ENCODE measurements around the gene INTS6.

INTS6 gene

DNA sequence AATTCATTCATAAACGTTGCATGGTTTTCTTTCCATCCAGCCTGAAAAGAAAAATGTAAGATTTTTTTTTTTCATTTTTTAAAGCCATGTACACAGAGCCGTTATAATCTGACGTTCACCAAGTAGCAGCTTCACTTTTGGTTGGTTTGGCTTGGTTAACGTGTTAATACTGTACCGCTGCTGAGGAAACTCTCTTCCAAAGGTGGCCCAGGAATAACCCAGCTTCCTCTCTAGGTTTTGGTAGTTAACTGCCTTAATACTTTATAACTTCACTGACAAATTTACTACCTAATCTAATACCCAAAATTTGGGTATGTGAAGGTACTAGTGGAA, 1.7 kb downstream of the INTS6 start:
- no peaks in the 10 kb centered on the region for H3K9me2 ChIP-seq (replicated peaks; ENCODE audit: control insufficient read depth, low read length)
- no peak for TF ChIP-seq EZH2phosphoT487 (IDR thresholded peaks at IDR 0.05; ENCODE audit: borderline replicate concordance, low read length)
- TF ChIP-seq, protein P1, sequence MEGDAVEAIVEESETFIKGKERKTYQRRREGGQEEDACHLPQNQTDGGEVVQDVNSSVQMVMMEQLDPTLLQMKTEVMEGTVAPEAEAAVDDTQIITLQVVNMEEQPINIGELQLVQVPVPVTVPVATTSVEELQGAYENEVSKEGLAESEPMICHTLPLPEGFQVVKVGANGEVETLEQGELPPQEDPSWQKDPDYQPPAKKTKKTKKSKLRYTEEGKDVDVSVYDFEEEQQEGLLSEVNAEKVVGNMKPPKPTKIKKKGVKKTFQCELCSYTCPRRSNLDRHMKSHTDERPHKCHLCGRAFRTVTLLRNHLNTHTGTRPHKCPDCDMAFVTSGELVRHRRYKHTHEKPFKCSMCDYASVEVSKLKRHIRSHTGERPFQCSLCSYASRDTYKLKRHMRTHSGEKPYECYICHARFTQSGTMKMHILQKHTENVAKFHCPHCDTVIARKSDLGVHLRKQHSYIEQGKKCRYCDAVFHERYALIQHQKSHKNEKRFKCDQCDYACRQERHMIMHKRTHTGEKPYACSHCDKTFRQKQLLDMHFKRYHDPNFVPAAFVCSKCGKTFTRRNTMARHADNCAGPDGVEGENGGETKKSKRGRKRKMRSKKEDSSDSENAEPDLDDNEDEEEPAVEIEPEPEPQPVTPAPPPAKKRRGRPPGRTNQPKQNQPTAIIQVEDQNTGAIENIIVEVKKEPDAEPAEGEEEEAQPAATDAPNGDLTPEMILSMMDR (IDR thresholded peaks at IDR 0.05; ENCODE audit: low read depth, low read length, poor library complexity, severe bottlenecking), result no peak
- H3K27ac ChIP-seq (ENCODE audit: low read depth, low read length), result peak overlapping the region; percentile 81
- H3K36me3 ChIP-seq (ENCODE audit: control insufficient read depth, low read length), result peaks cover 62% of the 10 kb centered on the region
- H3K4me3 ChIP-seq (ENCODE audit: low read length), result peak overlapping the region; percentile 84
- peaks cover 34% of the 10 kb centered on the region for H3K4me1 ChIP-seq (ENCODE audit: control insufficient read depth, low read length)
- no peaks in the 10 kb centered on the region for H3K27me3 ChIP-seq (ENCODE audit: control insufficient read depth, low read length)
- peaks cover 22% of the 10 kb centered on the region for H3F3A ChIP-seq (ENCODE audit: control insufficient read depth, insufficient read depth)
- peaks cover 3% of the 10 kb centered on the region; the same call in 1 of the 2 replicates for H4K20me1 ChIP-seq (ENCODE audit: control insufficient read depth, insufficient read depth, low read depth, low read length)
- peak overlapping the region; percentile 79 for H3K4me2 ChIP-seq (ENCODE audit: low read length)
- H3K9me3 ChIP-seq (ENCODE audit: control insufficient read depth, insufficient read depth, low read length), result peaks cover 8% of the 10 kb centered on the region
- peaks cover 21% of the 10 kb centered on the region for H3K79me2 ChIP-seq (ENCODE audit: control insufficient read depth, low read length)

DNA sequence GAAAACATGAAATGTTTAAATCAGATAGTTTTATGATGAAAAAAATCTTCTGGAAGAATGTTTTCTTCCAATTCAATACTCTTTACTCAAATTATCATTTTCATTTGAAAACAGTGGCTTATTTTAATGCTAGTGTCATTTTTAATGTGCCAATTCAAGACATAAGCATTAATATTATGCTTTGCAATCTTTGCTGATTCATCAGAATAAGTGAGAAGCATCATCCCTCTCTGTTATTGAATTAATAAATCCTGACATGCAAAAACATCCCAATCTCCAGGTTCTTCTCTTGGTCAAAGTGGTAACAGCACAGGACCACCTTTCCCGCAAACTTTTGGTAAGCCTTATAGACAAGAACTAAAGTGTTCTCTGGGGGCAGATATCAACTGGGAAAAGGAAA, 3.8 kb downstream of the INTS6 start:
- Histone ChIP-seq H3K36me3 (ENCODE audit: control insufficient read depth, low read length) (peaks cover 42% of the 10 kb centered on the region), H3K79me2 (ENCODE audit: control insufficient read depth, low read length) (peaks cover 12% of the 10 kb centered on the region), H3K9me3 (ENCODE audit: control insufficient read depth, insufficient read depth, low read length) (no peaks in the 10 kb centered on the region), H3K4me2 (ENCODE audit: low read length) (no peak overlapping the region), H3K9me2 (replicated peaks; ENCODE audit: control insufficient read depth, low read length) (no peaks in the 10 kb centered on the region), H4K20me1 (ENCODE audit: control insufficient read depth, insufficient read depth, low read depth, low read length) (peaks cover 3% of the 10 kb centered on the region; the same call in 1 of the 2 replicates), H3K4me1 (ENCODE audit: control insufficient read depth, low read length) (peaks cover 20% of the 10 kb centered on the region), H3K27me3 (ENCODE audit: control insufficient read depth, low read length) (no peaks in the 10 kb centered on the region), H3K27ac (ENCODE audit: low read depth, low read length) (no peak overlapping the region), H3F3A (ENCODE audit: control insufficient read depth, insufficient read depth) (peaks cover 17% of the 10 kb centered on the region), H3K4me3 (ENCODE audit: low read length) (no peak overlapping the region)
- TF ChIP-seq, protein P1 (IDR thresholded peaks at IDR 0.05; ENCODE audit: low read depth, low read length, poor library complexity, severe bottlenecking), result no peak
- TF ChIP-seq EZH2phosphoT487 (IDR thresholded peaks at IDR 0.05; ENCODE audit: borderline replicate concordance, low read length), result no peak

DNA sequence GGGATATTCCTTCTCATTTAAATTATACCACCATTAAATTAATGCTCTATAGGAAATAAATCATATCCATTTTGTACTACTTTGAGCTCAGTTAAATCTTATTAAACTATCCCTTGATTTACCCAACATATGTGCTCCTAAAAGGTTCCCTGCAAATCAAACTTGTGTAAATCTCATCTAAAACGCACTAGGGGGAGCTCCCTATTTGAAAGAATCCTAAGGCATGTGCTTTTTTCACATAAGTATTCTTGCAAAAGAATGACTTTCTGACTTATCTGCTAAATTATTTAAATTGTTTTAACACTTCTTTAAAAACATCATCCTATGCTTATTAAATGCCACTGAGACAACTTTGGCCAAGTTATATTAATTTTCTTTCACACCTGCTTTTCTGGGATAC, 7.9 kb downstream of the INTS6 start:
- TF ChIP-seq EZH2phosphoT487 (IDR thresholded peaks at IDR 0.05; ENCODE audit: borderline replicate concordance, low read length), result no peak
- TF ChIP-seq, protein P1 (IDR thresholded peaks at IDR 0.05; ENCODE audit: low read depth, low read length, poor library complexity, severe bottlenecking), result no peak
- no peaks in the 10 kb centered on the region for H3K79me2 ChIP-seq (ENCODE audit: control insufficient read depth, low read length)

More for the DNA sequence above, 7.9 kb downstream of the INTS6 start:
- Histone ChIP-seq H4K20me1 (ENCODE audit: control insufficient read depth, insufficient read depth, low read depth, low read length) (peaks cover 3% of the 10 kb centered on the region; the same call in 1 of the 2 replicates), H3F3A (ENCODE audit: control insufficient read depth, insufficient read depth) (peaks cover 4% of the 10 kb centered on the region), H3K9me3 (ENCODE audit: control insufficient read depth, insufficient read depth, low read length) (no peaks in the 10 kb centered on the region), H3K9me2 (replicated peaks; ENCODE audit: control insufficient read depth, low read length) (no peaks in the 10 kb centered on the region), H3K4me2 (ENCODE audit: low read length) (no peak overlapping the region), H3K27ac (ENCODE audit: low read depth, low read length) (no peak overlapping the region), H3K27me3 (ENCODE audit: control insufficient read depth, low read length) (no peaks in the 10 kb centered on the region), H3K36me3 (ENCODE audit: control insufficient read depth, low read length) (peaks cover 26% of the 10 kb centered on the region), H3K4me1 (ENCODE audit: control insufficient read depth, low read length) (peaks cover 4% of the 10 kb centered on the region; the same call in 1 of the 2 replicates), H3K4me3 (ENCODE audit: low read length) (no peak overlapping the region)
